ENCODE results near the gene THBS1. TPM values are rescaled to one million over a fixed set of nuclear protein-coding genes. Genes with fewer than 3 reads are reported as not detected.

THBS1 gene
- total RNA-seq, 2 experiments from 2014 or later = 9.5 to 10.5 TPM

- no peak for TF ChIP-seq CTCF (IDR thresholded peaks at IDR 0.05)
- POLR2A ChIA-PET = no interaction called here
- ATAC-seq (ENCODE audit: poor library complexity) (no peak), DNase-seq (no peak)
- Histone ChIP-seq H3K27ac (ENCODE audit: low read depth in 1 of 2, low read length in 2 of 2) (no peak overlapping the region), H3K4me3 (ENCODE audit: low read length) (no peak overlapping the region), H3K9me3 (ENCODE audit: control insufficient read depth in 1 of 2, insufficient read depth in 1 of 2, low read length in 2 of 2) (peaks cover 0 to 6% of the 10 kb centered on the region in 2 experiments), H3K4me1 (ENCODE audit: insufficient read depth, low read length) (no peaks in the 10 kb centered on the region), H3K36me3 (ENCODE audit: insufficient read depth, low read length) (no peaks in the 10 kb centered on the region), H3K27me3 (ENCODE audit: control insufficient read depth in 1 of 2, insufficient read depth in 2 of 2, low read length in 2 of 2) (no peaks in the 10 kb centered on the region)
- CTCF ChIA-PET = interaction anchor here (0.6 to 2.3 kb wide), 3 partner anchors 91 to 361 kb away, joined by 3 to 18 read pairs (median 3); no protein-coding TSS in a partner anchor
- Mint-ChIP-seq H3K9me3 (no peaks in the 10 kb centered on the region), H3K27me3 (peaks cover 4% of the 10 kb centered on the region), H3K36me3 (ENCODE audit: low read depth) (no peaks in the 10 kb centered on the region), H3K4me3 (no peak overlapping the region), H3K4me1 (ENCODE audit: low read depth) (no peaks in the 10 kb centered on the region), H3K27ac (no peak overlapping the region)
- intact Hi-C loops (cut with DNase I, micrococcal nuclease) = no loop called here
These were observed 14.7 kb downstream of the THBS1 start for GRCh38 chr15:39595338-39596221.

GRCh38 chr15:39596358-39597051 lies 15.6 kb downstream of the THBS1 start:
- H3K36me3 ChIP-seq (ENCODE audit: insufficient read depth, low read length) = no peaks in the 10 kb centered on the region
- ChIA-PET CTCF (no interaction called here), POLR2A (no interaction called here)
- Mint-ChIP-seq H3K4me1 (ENCODE audit: low read depth) (no peaks in the 10 kb centered on the region), H3K36me3 (ENCODE audit: low read depth) (no peaks in the 10 kb centered on the region), H3K9me3 (no peaks in the 10 kb centered on the region), H3K4me3 (no peak overlapping the region), H3K27me3 (peaks cover 4% of the 10 kb centered on the region), H3K27ac (no peak overlapping the region)
- H3K9me3 ChIP-seq (ENCODE audit: control insufficient read depth in 1 of 2, insufficient read depth in 1 of 2, low read length in 2 of 2) = peaks cover 0 to 6% of the 10 kb centered on the region in 2 experiments
- no peaks in the 10 kb centered on the region for H3K27me3 ChIP-seq (ENCODE audit: control insufficient read depth in 1 of 2, insufficient read depth in 2 of 2, low read length in 2 of 2)
- DNase-seq = no peak
- no peaks in the 10 kb centered on the region for H3K4me1 ChIP-seq (ENCODE audit: insufficient read depth, low read length)
- TF ChIP-seq CTCF (IDR thresholded peaks at IDR 0.05) = no peak
- ATAC-seq (ENCODE audit: poor library complexity) = no peak
- no peak overlapping the region for H3K4me3 ChIP-seq (ENCODE audit: low read length)
- intact Hi-C loops (cut with DNase I, micrococcal nuclease) = no loop called here
- H3K27ac ChIP-seq (ENCODE audit: low read depth in 1 of 2, low read length in 2 of 2) = no peak overlapping the region

- POLR2A ChIA-PET = no interaction called here
- TF ChIP-seq CTCF (IDR thresholded peaks at IDR 0.05) = no peak
- H3K36me3 ChIP-seq (ENCODE audit: insufficient read depth, low read length) = no peaks in the 10 kb centered on the region
- Mint-ChIP-seq H3K4me3 (no peak overlapping the region), H3K9me3 (no peaks in the 10 kb centered on the region), H3K4me1 (ENCODE audit: low read depth) (no peaks in the 10 kb centered on the region), H3K36me3 (ENCODE audit: low read depth) (no peaks in the 10 kb centered on the region), H3K27ac (no peak overlapping the region), H3K27me3 (peaks cover 4% of the 10 kb centered on the region)
- no peaks in the 10 kb centered on the region for H3K27me3 ChIP-seq (ENCODE audit: control insufficient read depth in 1 of 2, insufficient read depth in 2 of 2, low read length in 2 of 2)
- H3K9me3 ChIP-seq (ENCODE audit: control insufficient read depth in 1 of 2, insufficient read depth in 1 of 2, low read length in 2 of 2) = peaks cover 0 to 6% of the 10 kb centered on the region in 2 experiments
- no peak for ATAC-seq (ENCODE audit: poor library complexity)
- DNase-seq = no peak
- CTCF ChIA-PET = no interaction called here
- H3K4me1 ChIP-seq (ENCODE audit: insufficient read depth, low read length) = no peaks in the 10 kb centered on the region
- no peak overlapping the region for H3K27ac ChIP-seq (ENCODE audit: low read depth in 1 of 2, low read length in 2 of 2)
- intact Hi-C loops (cut with DNase I, micrococcal nuclease) = no loop called here
- H3K4me3 ChIP-seq (ENCODE audit: low read length) = no peak overlapping the region
These were observed 16.5 kb downstream of the THBS1 start for GRCh38 chr15:39597336-39597735.

Measured in CD4-positive, alpha-beta T cell (primary cell).